ENCODE results near the gene MYH9. TPM values are rescaled to one million over a fixed set of nuclear protein-coding genes. Genes with fewer than 3 reads are reported as not detected.

MYH9 gene
- total and polyA plus RNA-seq, 11 donors: 109 to 482 (median 238) TPM

- intact Hi-C loops (cut with DNase I): loop anchor here in 2 of 10 donors (5.0 to 10.0 kb wide), 4 partner anchors 39 to 83 kb away; no protein-coding TSS in a partner anchor
- H3K27ac ChIP-seq: peak overlapping the region in 7 of 12 donors; percentile 1 to 99 (median 56)
- H3K36me3 ChIP-seq: peaks cover 0 to 65% (median 45%) of the 10 kb centered on the region in 9 donors
- WGBS, 4 donors: 43 to 55% (median 49%) methylated on average over 5 of the region's 5 CpGs
- ATAC-seq: no peak
- TF ChIP-seq POLR2A (IDR thresholded peaks at IDR 0.05): no peak
- no peak for TF ChIP-seq CTCF (IDR thresholded peaks at IDR 0.05)
- no peaks in the 10 kb centered on the region for H3K9me3 ChIP-seq
- no peak overlapping the region for H3K4me3 ChIP-seq
- no peaks in the 10 kb centered on the region for H3K27me3 ChIP-seq
- H3K4me1 ChIP-seq: peaks cover 20 to 98% (median 85%) of the 10 kb centered on the region in 12 donors
- DNase-seq: no peak
These were observed 6.1 kb downstream of the MYH9 start for GRCh38 chr22:36381513-36382128.

DNA sequence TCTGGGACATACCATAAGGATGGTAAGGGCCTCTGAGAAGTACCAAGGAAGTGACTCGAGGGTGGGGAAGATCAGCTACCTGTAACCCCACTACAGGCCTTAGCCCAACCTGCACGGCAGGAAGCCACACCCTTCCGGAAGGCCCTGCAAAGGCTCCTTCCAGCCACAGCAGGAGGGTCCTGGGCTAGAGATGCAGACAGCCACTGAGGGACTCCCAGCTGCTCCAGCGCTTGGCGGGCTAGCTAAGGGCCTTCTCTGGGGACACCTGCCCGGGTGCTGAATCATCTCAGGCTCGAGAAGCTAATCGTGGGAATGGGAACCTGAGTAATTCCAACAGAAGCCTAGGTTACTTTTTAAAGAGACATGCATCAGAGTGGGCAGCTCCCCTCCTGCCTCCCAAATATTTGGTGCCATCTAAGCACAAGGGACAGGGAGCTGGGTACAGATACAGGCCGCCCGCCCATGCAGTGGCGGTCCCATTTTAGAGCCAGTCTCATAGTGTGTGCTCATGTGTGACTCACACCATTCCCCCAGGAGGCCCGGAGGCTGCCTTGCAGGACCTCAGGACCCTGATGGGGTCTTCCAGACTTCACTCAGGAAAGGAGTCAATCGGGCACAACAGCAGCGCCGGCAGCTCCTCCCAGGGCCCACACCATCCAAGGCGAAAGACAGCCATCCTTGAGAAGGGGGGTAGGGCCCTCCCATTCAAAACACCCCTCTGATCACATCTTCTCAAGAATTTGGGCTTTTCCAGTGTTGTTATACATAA lies 8.0 kb downstream of the MYH9 start:
- H3K27me3 ChIP-seq: no peaks in the 10 kb centered on the region
- peak in 3 of 4 donors; percentile 25 to 49 (median 34) for ATAC-seq
- intact Hi-C loops (cut with DNase I): loop anchor here in 3 of 10 donors (5.0 to 10.0 kb wide), 4 partner anchors 37 to 85 kb away; no protein-coding TSS in a partner anchor

DNA sequence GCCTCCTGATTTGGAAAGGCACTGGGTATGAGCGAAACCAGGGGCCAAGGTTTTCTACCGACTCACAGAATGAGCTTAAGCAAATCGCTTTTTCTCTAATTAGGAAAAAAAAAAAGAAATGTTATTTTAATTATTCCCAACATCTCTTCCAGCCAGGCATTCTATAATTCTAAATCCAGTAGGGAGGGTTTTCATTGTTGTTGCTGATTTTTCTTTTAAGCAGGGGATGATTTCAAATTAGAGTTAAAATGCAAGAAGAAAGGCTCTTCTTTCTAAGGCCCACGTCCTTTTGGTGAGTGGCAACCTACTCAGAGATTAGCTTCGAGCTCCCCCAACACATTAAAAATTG lies 8.9 kb downstream of the MYH9 start:
- Histone ChIP-seq H3K27ac (peak overlapping the region; percentile 6 to 99 (median 49)), H3K4me1 (peaks cover 34 to 100% (median 97%) of the 10 kb centered on the region in 12 donors), H3K4me3 (peak overlapping the region in 1 of 12 donors; percentile 9), H3K36me3 (peaks cover 0 to 56% (median 51%) of the 10 kb centered on the region in 9 donors), H3K9me3 (no peaks in the 10 kb centered on the region), H3K27me3 (no peaks in the 10 kb centered on the region)
- WGBS, 4 donors: 52 to 72% (median 60%) methylated on average over 5 of the region's 5 CpGs
- TF ChIP-seq CTCF (IDR thresholded peaks at IDR 0.05): no peak
- no peak for TF ChIP-seq POLR2A (IDR thresholded peaks at IDR 0.05)
- DNase-seq: no peak
- intact Hi-C loops (cut with DNase I): loop anchor here in 1 of 10 donors (5.0 kb wide), 1 partner anchor 37 kb away; no protein-coding TSS in a partner anchor
- no peak for ATAC-seq

More for the DNA sequence above, 8.0 kb downstream of the MYH9 start:
- H3K9me3 ChIP-seq: no peaks in the 10 kb centered on the region
- H3K4me3 ChIP-seq: peak overlapping the region in 2 of 12 donors; percentile 15 to 25
- TF ChIP-seq POLR2A (IDR thresholded peaks at IDR 0.05): no peak
- no peak for TF ChIP-seq CTCF (IDR thresholded peaks at IDR 0.05)
- DNase-seq: peak in 2 of 5 donors; percentile 31 to 57
- peak overlapping the region; percentile 6 to 99 (median 48) for H3K27ac ChIP-seq
- 47 to 72% (median 54%) methylated on average over 13 to 16 of the region's 16 CpGs for WGBS, 4 donors
- peaks cover 0 to 63% (median 54%) of the 10 kb centered on the region in 9 donors for H3K36me3 ChIP-seq
- peaks cover 34 to 100% (median 94%) of the 10 kb centered on the region in 12 donors for H3K4me1 ChIP-seq

Measured in heart left ventricle (tissue), 16 donors.